Brain microvascular endothelial cell (primary cell): ENCODE measurements around the gene PARP4.
"Not testable (repeated sequence)": the region's sequence is repeated elsewhere in the genome, so short reads cannot be mapped to it uniquely, and the experiment has no call there.

ENCODE experiments used
- DNase-seq: peaks from one replicate; pipeline ENCODE4 v3.0.0-alpha.2; 2020
- H3K27ac ChIP-seq: fragments of 250-450 bp; sonication (Bioruptor Pico); 2 replicates; pipeline ENCODE4 v1.5.1; 2020; ENCODE audit warnings: mild to moderate bottlenecking, moderate library complexity
- H3K27me3 ChIP-seq: fragments of 250-450 bp; sonication (Bioruptor Pico); replicated peaks from 2 replicates; pipeline ENCODE4 v1.5.1; 2020; ENCODE audit warnings: mild to moderate bottlenecking
- H3K36me3 ChIP-seq: fragments of 250-450 bp; sonication (Bioruptor Pico); replicated peaks from 2 replicates; pipeline ENCODE4 v1.5.1; 2020; ENCODE audit warnings: mild to moderate bottlenecking
- H3K4me3 ChIP-seq: 2 replicates; pipeline ENCODE4 v1.5.1; 2011; ENCODE audit warnings: low read depth, mild to moderate bottlenecking, control low read depth, low read length, moderate library complexity
- CTCF ChIP-seq: IDR thresholded peaks from 2 replicates; pipeline ENCODE4 v1.5.1; 2011; ENCODE audit warnings: low read depth, mild to moderate bottlenecking, moderate library complexity, low read length, control low read depth, inconsistent platforms; ENCODE audit errors: missing control alignments
- in situ Hi-C: cut with HindIII; loops from 2 replicates; pipeline ENCODE4 v1.10.0; 2017; ENCODE audit warnings: low sequenced_read_pairs, low pct_ligation_motif_present

The PARP4 gene

GRCh38 chr13:24386816-24387708, 125.5 kb downstream of the PARP4 start:
- in situ Hi-C loops, result no loop called here
- H3K36me3 ChIP-seq, result no peaks in the 10 kb centered on the region
- no peak for DNase-seq
- H3K27me3 ChIP-seq, result no peaks in the 10 kb centered on the region
- TF ChIP-seq CTCF, result no peak
- no peak overlapping the region for H3K4me3 ChIP-seq
- no peak overlapping the region for H3K27ac ChIP-seq

- Histone ChIP-seq H3K27ac (no peak overlapping the region), H3K36me3 (no peaks in the 10 kb centered on the region), H3K27me3 (no peaks in the 10 kb centered on the region), H3K4me3 (no peak overlapping the region)
- no peak for DNase-seq
- in situ Hi-C loops, result no loop called here
- no peak for TF ChIP-seq CTCF
Observed at GRCh38 chr13:24385902-24386301, 126.7 kb downstream of the PARP4 start.

- H3K4me3 ChIP-seq, in situ Hi-C loops, H3K27me3 ChIP-seq, H3K27ac ChIP-seq, H3K36me3 ChIP-seq, DNase-seq: not testable (repeated sequence)
Observed at GRCh38 chr13:24384946-24385345, 127.6 kb downstream of the PARP4 start.

- H3K36me3 ChIP-seq, H3K27me3 ChIP-seq, H3K27ac ChIP-seq, H3K4me3 ChIP-seq, in situ Hi-C loops, DNase-seq: not testable (repeated sequence)
Observed at GRCh38 chr13:24384091-24384490, 128.5 kb downstream of the PARP4 start.

GRCh38 chr13:24381541-24382265, 130.9 kb downstream of the PARP4 start:
- H3K27ac ChIP-seq, result no peak overlapping the region
- in situ Hi-C loops, result no loop called here
- no peaks in the 10 kb centered on the region for H3K36me3 ChIP-seq
- no peak for TF ChIP-seq CTCF
- no peak for DNase-seq
- no peak overlapping the region for H3K4me3 ChIP-seq
- peaks cover 2% of the 10 kb centered on the region for H3K27me3 ChIP-seq

GRCh38 chr13:24380881-24381280, 131.7 kb downstream of the PARP4 start:
- DNase-seq, H3K27me3 ChIP-seq, in situ Hi-C loops, H3K27ac ChIP-seq, H3K36me3 ChIP-seq, H3K4me3 ChIP-seq: not testable (repeated sequence)

GRCh38 chr13:24380227-24380626, 132.4 kb downstream of the PARP4 start:
- H3K36me3 ChIP-seq, H3K27me3 ChIP-seq, in situ Hi-C loops, H3K4me3 ChIP-seq, DNase-seq, H3K27ac ChIP-seq: not testable (repeated sequence)

- DNase-seq, H3K27me3 ChIP-seq, H3K27ac ChIP-seq, H3K4me3 ChIP-seq, in situ Hi-C loops, H3K36me3 ChIP-seq: not testable (repeated sequence)
Observed at GRCh38 chr13:24371273-24371672, 141.3 kb downstream of the PARP4 start.
